ENCODE data around the gene MAP2. TPM values are rescaled to one million over a fixed set of nuclear protein-coding genes. Genes with fewer than 3 reads are reported as not detected.

Gene MAP2
- total RNA-seq, 2 experiments from 2014 or later, result 0.10 TPM; not detected in 1

DNA sequence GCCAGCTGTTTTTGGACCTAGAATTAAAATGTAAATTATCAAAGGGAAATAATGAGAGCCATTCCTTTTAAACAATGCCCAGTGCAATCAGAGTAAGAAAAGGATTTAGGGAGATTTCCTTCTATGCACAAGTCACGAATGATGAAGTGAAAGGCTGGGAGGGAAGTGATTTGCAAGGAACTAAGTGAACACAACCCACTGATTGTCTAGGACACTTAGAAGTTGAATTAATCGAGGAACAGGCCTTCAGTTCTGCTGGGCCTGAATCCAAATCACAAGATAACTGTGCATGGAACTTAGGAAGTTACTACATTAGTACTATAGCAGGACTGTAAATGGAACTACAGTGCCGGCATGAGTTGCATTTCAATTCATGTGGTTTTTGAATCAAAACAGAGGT lies 17.7 kb downstream of the MAP2 start:
- TF ChIP-seq CTCF (conservative IDR thresholded peaks at IDR 0.05; ENCODE audit: low read length) (no peak), EZH2phosphoT487 (IDR thresholded peaks at IDR 0.05; ENCODE audit: borderline replicate concordance, low read depth, low read length) (no peak)
- ChIA-PET POLR2A (no interaction called here), CTCF (ENCODE audit: unreplicated experiment) (no interaction called here)
- Histone ChIP-seq H3K79me2 (ENCODE audit: insufficient read depth, low read depth, low read length) (no peaks in the 10 kb centered on the region), H3K4me3 (ENCODE audit: low read depth, low read length, poor library complexity, severe bottlenecking) (no peak overlapping the region), H3K4me1 (ENCODE audit: insufficient read depth, low read length, poor library complexity, severe bottlenecking) (no peaks in the 10 kb centered on the region), H3K36me3 (ENCODE audit: insufficient read depth, low read length) (no peaks in the 10 kb centered on the region), H3K4me2 (ENCODE audit: low read length) (no peak overlapping the region), H3K27ac (ENCODE audit: low read depth, low read length, poor library complexity, severe bottlenecking) (no peak overlapping the region), H4K20me1 (ENCODE audit: insufficient read depth, low read length) (no peaks in the 10 kb centered on the region), H3K9me2 (ENCODE audit: insufficient read depth, low read length) (no peaks in the 10 kb centered on the region), H3K9me3 (ENCODE audit: low read length) (no peaks in the 10 kb centered on the region), H2AFZ (ENCODE audit: low read length) (no peak overlapping the region)
- no TSS peak for BruUV-seq (replicated peaks)
- intact Hi-C loops (cut with micrococcal nuclease; ENCODE audit: unreplicated experiment), result no loop called here
- DNase-seq (ENCODE audit: low spot score), result no peak

DNA sequence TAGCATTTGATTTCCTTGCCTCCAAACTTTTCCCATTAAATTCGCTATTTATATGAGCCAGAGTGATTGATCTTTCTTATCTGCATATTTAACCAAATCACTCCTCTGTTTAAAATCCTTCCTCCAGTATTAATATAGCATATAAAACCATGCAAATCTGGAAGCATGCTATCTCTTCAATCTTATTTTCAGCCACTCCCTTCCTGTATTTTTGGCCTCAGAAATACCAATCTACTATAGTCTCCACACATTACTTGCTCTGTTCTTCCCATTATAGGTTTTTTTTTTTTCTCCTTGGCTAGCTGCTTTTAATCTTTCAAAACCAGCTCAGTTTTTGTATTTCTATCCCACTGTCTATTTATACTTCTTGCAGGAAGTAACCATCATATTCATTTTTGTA lies 19.1 kb downstream of the MAP2 start:
- Histone ChIP-seq H3K79me2 (ENCODE audit: insufficient read depth, low read depth, low read length) (no peaks in the 10 kb centered on the region), H3K4me2 (ENCODE audit: low read length) (no peak overlapping the region), H3K9me2 (ENCODE audit: insufficient read depth, low read length) (no peaks in the 10 kb centered on the region), H2AFZ (ENCODE audit: low read length) (no peak overlapping the region), H3K4me3 (ENCODE audit: low read depth, low read length, poor library complexity, severe bottlenecking) (no peak overlapping the region), H3K27ac (ENCODE audit: low read depth, low read length, poor library complexity, severe bottlenecking) (no peak overlapping the region), H3K4me1 (ENCODE audit: insufficient read depth, low read length, poor library complexity, severe bottlenecking) (no peaks in the 10 kb centered on the region), H4K20me1 (ENCODE audit: insufficient read depth, low read length) (no peaks in the 10 kb centered on the region), H3K36me3 (ENCODE audit: insufficient read depth, low read length) (no peaks in the 10 kb centered on the region), H3K9me3 (ENCODE audit: low read length) (no peaks in the 10 kb centered on the region)
- BruUV-seq (replicated peaks), result no TSS peak
- CTCF ChIA-PET (ENCODE audit: unreplicated experiment), result no interaction called here
- intact Hi-C loops (cut with micrococcal nuclease; ENCODE audit: unreplicated experiment), result no loop called here
- DNase-seq (ENCODE audit: low spot score), result no peak
- TF ChIP-seq CTCF (conservative IDR thresholded peaks at IDR 0.05; ENCODE audit: low read length) (no peak), EZH2phosphoT487 (IDR thresholded peaks at IDR 0.05; ENCODE audit: borderline replicate concordance, low read depth, low read length) (no peak)
- POLR2A ChIA-PET, result no interaction called here

DNA sequence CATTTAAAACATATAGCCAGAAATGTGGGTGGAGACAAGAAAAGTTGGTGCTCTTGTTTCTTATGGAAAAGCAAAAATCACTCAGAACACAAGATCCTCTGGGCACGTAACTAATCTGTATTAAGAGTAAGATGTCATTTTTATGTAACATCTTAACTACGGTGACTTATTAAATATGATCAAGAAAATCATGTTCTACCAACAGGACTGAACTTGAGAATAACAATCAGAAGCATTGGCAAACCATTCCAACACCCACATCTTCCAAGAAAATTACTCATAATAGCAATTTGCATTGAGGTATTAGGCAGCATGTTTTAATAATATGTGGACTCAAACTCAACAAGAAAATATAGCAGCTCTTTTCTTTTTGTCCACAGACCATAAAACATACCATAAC lies 21.6 kb downstream of the MAP2 start:
- no peaks in the 10 kb centered on the region for H3K4me1 ChIP-seq (ENCODE audit: insufficient read depth, low read length, poor library complexity, severe bottlenecking)
- ChIA-PET CTCF (ENCODE audit: unreplicated experiment) (no interaction called here), POLR2A (interaction anchor here (0.7 kb wide), 1 partner anchor 24 kb away, joined by 3 read pairs; no protein-coding TSS in a partner anchor)
- no peak overlapping the region for H3K27ac ChIP-seq (ENCODE audit: low read depth, low read length, poor library complexity, severe bottlenecking)
- H3K36me3 ChIP-seq (ENCODE audit: insufficient read depth, low read length), result no peaks in the 10 kb centered on the region
- no peak for DNase-seq (ENCODE audit: low spot score)
- H4K20me1 ChIP-seq (ENCODE audit: insufficient read depth, low read length), result no peaks in the 10 kb centered on the region
- no peak overlapping the region for H3K4me3 ChIP-seq (ENCODE audit: low read depth, low read length, poor library complexity, severe bottlenecking)
- H3K9me2 ChIP-seq (ENCODE audit: insufficient read depth, low read length), result no peaks in the 10 kb centered on the region
- no peak overlapping the region for H2AFZ ChIP-seq (ENCODE audit: low read length)
- intact Hi-C loops (cut with micrococcal nuclease; ENCODE audit: unreplicated experiment), result no loop called here
- no TSS peak for BruUV-seq (replicated peaks)
- H3K79me2 ChIP-seq (ENCODE audit: insufficient read depth, low read depth, low read length), result no peaks in the 10 kb centered on the region
- no peaks in the 10 kb centered on the region for H3K9me3 ChIP-seq (ENCODE audit: low read length)
- H3K4me2 ChIP-seq (ENCODE audit: low read length), result no peak overlapping the region
- no peak for TF ChIP-seq EZH2phosphoT487 (IDR thresholded peaks at IDR 0.05; ENCODE audit: borderline replicate concordance, low read depth, low read length)
- TF ChIP-seq CTCF (conservative IDR thresholded peaks at IDR 0.05; ENCODE audit: low read length), result no peak

All from OCI-LY7 (cell line).